CD4-positive, alpha-beta memory T cell (primary cell): ENCODE results near the gene MYO1B. TPM values are rescaled to one million over a fixed set of nuclear protein-coding genes. Genes with fewer than 3 reads are reported as not detected.

ENCODE experiments used
- CTCF ChIA-PET: fragments of 350-600 bp; sonication (Branson Sonifier 250); formaldehyde crosslinking; loops from one replicate; lab custom pipeline; 2021; ENCODE audit warnings: inconsistent platforms; ENCODE audit not compliant: partially characterized antibody; lab: Charles Lee
- POLR2A ChIA-PET: fragments of 350-600 bp; sonication (Branson Sonifier 250); formaldehyde crosslinking; loops from one replicate; lab custom pipeline; 2021; ENCODE audit not compliant: partially characterized antibody; lab: Charles Lee
- DNase-seq, 5 donors: peaks; one replicate each; pipeline versions ENCODE4 v3.0.0 to v3.0.0-alpha.2; 2020 to 2022; ENCODE audit warnings: mixed read lengths in 1 of 5
- H3K27ac ChIP-seq: one replicate; pipeline ENCODE4 v1.7.0; 2013; ENCODE audit warnings: low read depth, low read length
- H3K27me3 ChIP-seq: 2 replicates; pipeline ENCODE4 v1.7.0; 2013; ENCODE audit warnings: mild to moderate bottlenecking, low read length, moderate library complexity; ENCODE audit not compliant: insufficient read depth
- H3K36me3 ChIP-seq: 2 replicates; pipeline ENCODE4 v1.7.0; 2013; ENCODE audit warnings: mild to moderate bottlenecking, low read length, moderate library complexity; ENCODE audit not compliant: insufficient read depth
- H3K4me1 ChIP-seq: 2 replicates; pipeline ENCODE4 v1.7.0; 2013; ENCODE audit warnings: mild to moderate bottlenecking, low read length, moderate library complexity; ENCODE audit not compliant: insufficient read depth
- H3K4me3 ChIP-seq, 2 donors: one replicate each; pipeline ENCODE4 v1.7.0; 2013; ENCODE audit warnings: low read length in 2 of 2, mild to moderate bottlenecking in 1 of 2
- H3K9me3 ChIP-seq, 2 donors: one replicate each; pipeline ENCODE4 v1.7.0; 2013; ENCODE audit warnings: low read length in 2 of 2, control low read depth in 1 of 2; ENCODE audit not compliant: control insufficient read depth in 1 of 2
- H3K27ac Mint-ChIP-seq, 7 donors: one replicate each; pipeline ENCODE4 v1.8.0; 2020 to 2021; ENCODE audit warnings: mixed read lengths in 7 of 7, mild to moderate bottlenecking in 6 of 7, inconsistent platforms in 3 of 7, moderate library complexity in 3 of 7
- H3K27me3 Mint-ChIP-seq, 2 donors: one replicate each; pipeline ENCODE4 v1.8.0; 2020 to 2021; ENCODE audit warnings: mixed read lengths in 2 of 2
- H3K36me3 Mint-ChIP-seq, 2 donors: one replicate each; pipeline ENCODE4 v1.8.0; 2020 to 2021; ENCODE audit warnings: mixed read lengths in 2 of 2, inconsistent platforms in 1 of 2, mild to moderate bottlenecking in 1 of 2
- H3K4me1 Mint-ChIP-seq, 4 donors: one replicate each; pipeline ENCODE4 v1.8.0; 2020 to 2021; ENCODE audit warnings: mixed read lengths in 4 of 4, mild to moderate bottlenecking in 1 of 4
- H3K4me3 Mint-ChIP-seq, 8 donors: one replicate each; pipeline ENCODE4 v1.8.0; 2020 to 2021; ENCODE audit warnings: mixed read lengths in 8 of 8, mild to moderate bottlenecking in 7 of 8, moderate library complexity in 6 of 8, inconsistent platforms in 3 of 8
- H3K9me3 Mint-ChIP-seq, 8 donors: one replicate each; pipeline ENCODE4 v1.8.0; 2020 to 2021; ENCODE audit warnings: mixed read lengths in 8 of 8, mild to moderate bottlenecking in 5 of 8, inconsistent platforms in 3 of 8, moderate library complexity in 1 of 8
- intact Hi-C: fragments of 100-400 bp; cut with micrococcal nuclease; formaldehyde crosslinking; loops from one replicate; pipeline ENCODE4 v1.15.1; 2023
- polyA plus RNA-seq, 2 donors: library from polyadenylated mRNA; unstranded; fragments of 300-500 nt; fragmentation: Illumina TruSeq; gene quantifications; one replicate each; pipeline ENCODE4 v1.2.3, GENCODE V29; 2021
- total RNA-seq, 2 experiments: library from RNA; stranded (reverse); gene quantifications; one replicate each; pipeline ENCODE4 v1.2.3, GENCODE V29; 2021

The MYO1B gene
- total and polyA plus RNA-seq, 4 experiments from 2014 or later: 0.12 to 0.38 (median 0.17) TPM

GRCh38 chr2:191410646-191411436 is 165.6 kb downstream of the MYO1B start:
- Histone ChIP-seq H3K36me3 (no peaks in the 10 kb centered on the region), H3K27ac (no peak overlapping the region), H3K4me3 (no peak overlapping the region), H3K9me3 (no peaks in the 10 kb centered on the region), H3K27me3 (no peaks in the 10 kb centered on the region), H3K4me1 (no peaks in the 10 kb centered on the region)
- H3K4me1 Mint-ChIP-seq: peaks cover 0 to 3% (median 0%) of the 10 kb centered on the region in 4 donors
- peaks cover 0 to 1% of the 10 kb centered on the region in 2 donors for H3K27me3 Mint-ChIP-seq
- no peaks in the 10 kb centered on the region for H3K9me3 Mint-ChIP-seq
- no peak for DNase-seq
- no peak overlapping the region for H3K4me3 Mint-ChIP-seq
- CTCF ChIA-PET: no interaction called here
- H3K27ac Mint-ChIP-seq: no peak overlapping the region
- intact Hi-C loops: no loop called here
- no peaks in the 10 kb centered on the region for H3K36me3 Mint-ChIP-seq
- POLR2A ChIA-PET: no interaction called here

- Histone ChIP-seq H3K27me3 (no peaks in the 10 kb centered on the region), H3K27ac (no peak overlapping the region), H3K4me3 (no peak overlapping the region), H3K4me1 (no peaks in the 10 kb centered on the region), H3K9me3 (no peaks in the 10 kb centered on the region), H3K36me3 (no peaks in the 10 kb centered on the region)
- intact Hi-C loops: no loop called here
- CTCF ChIA-PET: no interaction called here
- no peaks in the 10 kb centered on the region for H3K9me3 Mint-ChIP-seq
- peaks cover 1 to 3% of the 10 kb centered on the region in 2 donors for H3K27me3 Mint-ChIP-seq
- no peak for DNase-seq
- no peak overlapping the region for H3K4me3 Mint-ChIP-seq
- POLR2A ChIA-PET: no interaction called here
- H3K27ac Mint-ChIP-seq: no peak overlapping the region
- H3K4me1 Mint-ChIP-seq: peaks cover 0 to 2% (median 0%) of the 10 kb centered on the region in 4 donors
- no peaks in the 10 kb centered on the region for H3K36me3 Mint-ChIP-seq
Observed at GRCh38 chr2:191411472-191411871, 166.3 kb downstream of the MYO1B start.

GRCh38 chr2:191412353-191412752 is 167.1 kb downstream of the MYO1B start:
- no peaks in the 10 kb centered on the region for H3K36me3 Mint-ChIP-seq
- intact Hi-C loops: no loop called here
- H3K36me3 ChIP-seq: no peaks in the 10 kb centered on the region
- no peaks in the 10 kb centered on the region for H3K27me3 ChIP-seq
- no peak overlapping the region for H3K4me3 Mint-ChIP-seq
- no peak overlapping the region for H3K27ac Mint-ChIP-seq
- H3K4me3 ChIP-seq: no peak overlapping the region
- H3K4me1 Mint-ChIP-seq: peaks cover 0 to 2% (median 0%) of the 10 kb centered on the region in 4 donors
- no peaks in the 10 kb centered on the region for H3K9me3 ChIP-seq
- H3K4me1 ChIP-seq: no peaks in the 10 kb centered on the region
- ChIA-PET CTCF (no interaction called here), POLR2A (no interaction called here)
- H3K27ac ChIP-seq: no peak overlapping the region
- peaks cover 1 to 3% of the 10 kb centered on the region in 2 donors for H3K27me3 Mint-ChIP-seq
- no peaks in the 10 kb centered on the region for H3K9me3 Mint-ChIP-seq
- no peak for DNase-seq

GRCh38 chr2:191415101-191415500 is 169.9 kb downstream of the MYO1B start:
- DNase-seq: no peak
- H3K27ac Mint-ChIP-seq: no peak overlapping the region
- ChIA-PET CTCF (no interaction called here), POLR2A (no interaction called here)
- no peaks in the 10 kb centered on the region for H3K9me3 Mint-ChIP-seq
- Histone ChIP-seq H3K27me3 (no peaks in the 10 kb centered on the region), H3K27ac (no peak overlapping the region), H3K4me3 (no peak overlapping the region), H3K4me1 (no peaks in the 10 kb centered on the region), H3K36me3 (no peaks in the 10 kb centered on the region), H3K9me3 (no peaks in the 10 kb centered on the region)
- peaks cover 1 to 4% of the 10 kb centered on the region in 2 donors for H3K27me3 Mint-ChIP-seq
- peaks cover 0 to 2% (median 0%) of the 10 kb centered on the region in 4 donors for H3K4me1 Mint-ChIP-seq
- no peaks in the 10 kb centered on the region for H3K36me3 Mint-ChIP-seq
- intact Hi-C loops: no loop called here
- H3K4me3 Mint-ChIP-seq: no peak overlapping the region

- Histone ChIP-seq H3K27ac (no peak overlapping the region), H3K9me3 (no peaks in the 10 kb centered on the region), H3K4me1 (no peaks in the 10 kb centered on the region), H3K27me3 (no peaks in the 10 kb centered on the region), H3K4me3 (no peak overlapping the region), H3K36me3 (no peaks in the 10 kb centered on the region)
- intact Hi-C loops: no loop called here
- ChIA-PET POLR2A (no interaction called here), CTCF (no interaction called here)
- no peak overlapping the region for H3K27ac Mint-ChIP-seq
- H3K9me3 Mint-ChIP-seq: no peaks in the 10 kb centered on the region
- no peaks in the 10 kb centered on the region for H3K36me3 Mint-ChIP-seq
- H3K4me1 Mint-ChIP-seq: peaks cover 0 to 2% (median 0%) of the 10 kb centered on the region in 4 donors
- H3K4me3 Mint-ChIP-seq: no peak overlapping the region
- DNase-seq: no peak
- peaks cover 0 to 4% of the 10 kb centered on the region in 2 donors for H3K27me3 Mint-ChIP-seq
Observed at GRCh38 chr2:191415858-191416257, 170.7 kb downstream of the MYO1B start.

- H3K4me3 Mint-ChIP-seq: no peak overlapping the region
- Histone ChIP-seq H3K27ac (no peak overlapping the region), H3K27me3 (no peaks in the 10 kb centered on the region), H3K9me3 (no peaks in the 10 kb centered on the region), H3K4me1 (no peaks in the 10 kb centered on the region), H3K4me3 (no peak overlapping the region), H3K36me3 (no peaks in the 10 kb centered on the region)
- CTCF ChIA-PET: interaction anchor here (1.1 to 1.3 kb wide), 2 partner anchors 12 to 24 kb away, joined by 3 to 4 read pairs; no protein-coding TSS in a partner anchor
- POLR2A ChIA-PET: no interaction called here
- no peaks in the 10 kb centered on the region for H3K9me3 Mint-ChIP-seq
- H3K4me1 Mint-ChIP-seq: peaks cover 0 to 3% (median 1%) of the 10 kb centered on the region in 4 donors
- H3K27ac Mint-ChIP-seq: no peak overlapping the region
- no peak for DNase-seq
- H3K27me3 Mint-ChIP-seq: peaks cover 0 to 4% of the 10 kb centered on the region in 2 donors
- H3K36me3 Mint-ChIP-seq: no peaks in the 10 kb centered on the region
- intact Hi-C loops: no loop called here
Observed at GRCh38 chr2:191417746-191418145, 172.5 kb downstream of the MYO1B start.

- ChIA-PET POLR2A (no interaction called here), CTCF (no interaction called here)
- H3K36me3 Mint-ChIP-seq: no peaks in the 10 kb centered on the region
- Histone ChIP-seq H3K27me3 (no peaks in the 10 kb centered on the region), H3K36me3 (no peaks in the 10 kb centered on the region), H3K4me1 (no peaks in the 10 kb centered on the region), H3K27ac (no peak overlapping the region), H3K4me3 (no peak overlapping the region), H3K9me3 (no peaks in the 10 kb centered on the region)
- peaks cover 0 to 2% (median 0%) of the 10 kb centered on the region in 8 donors for H3K9me3 Mint-ChIP-seq
- H3K27me3 Mint-ChIP-seq: peaks cover 1% of the 10 kb centered on the region in 2 donors
- no peak overlapping the region for H3K27ac Mint-ChIP-seq
- no peak for DNase-seq
- H3K4me3 Mint-ChIP-seq: no peak overlapping the region
- intact Hi-C loops: no loop called here
- peaks cover 0 to 3% (median 0%) of the 10 kb centered on the region in 4 donors for H3K4me1 Mint-ChIP-seq
Observed at GRCh38 chr2:191421950-191422349, 176.7 kb downstream of the MYO1B start.
